SK-N-SH treated with all-trans-retinoic acid at 6 μM for 48 hours (cell line): ENCODE results near the gene DDN.

ENCODE experiments used
- ATAC-seq: fragments of 200-7000 bp; cut with Tn5 transposase; 3 replicates; pipeline ENCODE4 v1.9.1; 2020; ENCODE audit warnings: mild to moderate bottlenecking, moderate library complexity
- ARNTL ChIP-seq: fragments of 450-650 bp; formaldehyde crosslinking; IDR thresholded peaks from 2 replicates; pipeline ENCODE4 v1.5.0; 2020; ENCODE audit warnings: low read depth, mild to moderate bottlenecking, moderate library complexity, borderline replicate concordance
- BACH2 ChIP-seq: fragments of 250-450 bp; sonication (Bioruptor Pico); IDR thresholded peaks from 2 replicates; pipeline ENCODE4 v1.9.0; 2021; ENCODE audit warnings: mild to moderate bottlenecking, borderline replicate concordance
- CSDC2 ChIP-seq: fragments of 250-450 bp; sonication (Bioruptor Pico); IDR thresholded peaks from 2 replicates; pipeline ENCODE4 v1.5.0; 2020; ENCODE audit warnings: mild to moderate bottlenecking, moderate library complexity
- ESRRG ChIP-seq: fragments of 250-450 bp; sonication (Bioruptor Pico); IDR thresholded peaks from 2 replicates; pipeline ENCODE4 v1.6.1; 2021; ENCODE audit warnings: mild to moderate bottlenecking
- GLIS3 ChIP-seq: fragments of 250-450 bp; sonication (Bioruptor Pico); IDR thresholded peaks from 2 replicates; pipeline ENCODE4 v1.5.0; 2020; ENCODE audit warnings: mild to moderate bottlenecking, moderate library complexity
- ISL1 ChIP-seq: fragments of 250-450 bp; sonication (Bioruptor Pico); IDR thresholded peaks from 2 replicates; pipeline ENCODE4 v2.1.2; 2022; ENCODE audit warnings: mild to moderate bottlenecking, moderate library complexity
- OSR1 ChIP-seq: fragments of 250-450 bp; sonication (Bioruptor Pico); IDR thresholded peaks from 2 replicates; pipeline ENCODE4 v1.8.0; 2022; ENCODE audit warnings: moderate library complexity, mild to moderate bottlenecking, inconsistent platforms
- PPARA ChIP-seq: fragments of 250-450 bp; sonication (Bioruptor Pico); IDR thresholded peaks from 2 replicates; pipeline ENCODE4 v1.5.0; 2020; ENCODE audit warnings: mild to moderate bottlenecking, borderline replicate concordance
- TCF4 ChIP-seq: fragments of 250-450 bp; sonication (Bioruptor Pico); IDR thresholded peaks from 2 replicates; pipeline ENCODE4 v1.8.0; 2021; ENCODE audit warnings: mild to moderate bottlenecking, moderate library complexity, borderline replicate concordance
- TOX ChIP-seq: fragments of 250-450 bp; sonication (Bioruptor Pico); IDR thresholded peaks from 2 replicates; pipeline ENCODE4 v1.8.0; 2021; ENCODE audit warnings: mild to moderate bottlenecking, moderate library complexity, borderline replicate concordance
- ZC3H10 ChIP-seq: fragments of 250-450 bp; sonication (Bioruptor Pico); IDR thresholded peaks from 2 replicates; pipeline ENCODE4 v1.5.1; 2021; ENCODE audit warnings: mild to moderate bottlenecking, moderate library complexity
- ZFP3 ChIP-seq: fragments of 250-450 bp; sonication (Bioruptor Pico); IDR thresholded peaks from 2 replicates; pipeline ENCODE4 v1.5.0; 2020; ENCODE audit warnings: mild to moderate bottlenecking, moderate library complexity
- ZFP30 ChIP-seq: fragments of 450-650 bp; formaldehyde crosslinking; IDR thresholded peaks from 2 replicates; pipeline ENCODE4 v1.5.0; 2022; ENCODE audit warnings: mild to moderate bottlenecking, moderate library complexity
- ZNF565 ChIP-seq: fragments of 450-650 bp; formaldehyde crosslinking; conservative IDR thresholded peaks from 2 replicates; pipeline ENCODE4 v1.5.0; 2020; ENCODE audit warnings: low read depth, mild to moderate bottlenecking, moderate library complexity
- ZNF70 ChIP-seq: fragments of 450-650 bp; formaldehyde crosslinking; IDR thresholded peaks from 2 replicates; pipeline ENCODE4 v1.5.0; 2020; ENCODE audit warnings: mild to moderate bottlenecking, moderate library complexity
- ZNF8 ChIP-seq: fragments of 450-650 bp; formaldehyde crosslinking; IDR thresholded peaks from 2 replicates; pipeline ENCODE4 v1.5.0; 2020; ENCODE audit warnings: mild to moderate bottlenecking, moderate library complexity
- TF ChIP-seq, protein P1 (sequence below): fragments of 250-450 bp; sonication (Bioruptor Pico); IDR thresholded peaks from 2 replicates; pipeline ENCODE4 v1.5.0; 2020; ENCODE audit warnings: mild to moderate bottlenecking, moderate library complexity
- TF ChIP-seq, protein P2 (sequence below): fragments of 250-450 bp; sonication (Bioruptor Pico); IDR thresholded peaks from 2 replicates; pipeline ENCODE4 v1.8.0; 2020; ENCODE audit warnings: mild to moderate bottlenecking, moderate library complexity, borderline replicate concordance
- TF ChIP-seq, protein P3 (sequence below): fragments of 250-450 bp; sonication (Bioruptor Pico); IDR thresholded peaks from 2 replicates; pipeline ENCODE4 v1.8.0; 2021; ENCODE audit warnings: low read depth, mild to moderate bottlenecking, moderate library complexity, borderline replicate concordance
- TF ChIP-seq, protein P4 (sequence below): fragments of 250-450 bp; sonication (Bioruptor Pico); IDR thresholded peaks from 2 replicates; pipeline ENCODE4 v1.5.1; 2021; ENCODE audit warnings: mild to moderate bottlenecking, moderate library complexity
- TF ChIP-seq, protein P5 (sequence below): fragments of 250-450 bp; sonication (Bioruptor Pico); IDR thresholded peaks from 2 replicates; pipeline ENCODE4 v1.5.1; 2020; ENCODE audit warnings: low read depth, mild to moderate bottlenecking, moderate library complexity

DDN gene

DNA sequence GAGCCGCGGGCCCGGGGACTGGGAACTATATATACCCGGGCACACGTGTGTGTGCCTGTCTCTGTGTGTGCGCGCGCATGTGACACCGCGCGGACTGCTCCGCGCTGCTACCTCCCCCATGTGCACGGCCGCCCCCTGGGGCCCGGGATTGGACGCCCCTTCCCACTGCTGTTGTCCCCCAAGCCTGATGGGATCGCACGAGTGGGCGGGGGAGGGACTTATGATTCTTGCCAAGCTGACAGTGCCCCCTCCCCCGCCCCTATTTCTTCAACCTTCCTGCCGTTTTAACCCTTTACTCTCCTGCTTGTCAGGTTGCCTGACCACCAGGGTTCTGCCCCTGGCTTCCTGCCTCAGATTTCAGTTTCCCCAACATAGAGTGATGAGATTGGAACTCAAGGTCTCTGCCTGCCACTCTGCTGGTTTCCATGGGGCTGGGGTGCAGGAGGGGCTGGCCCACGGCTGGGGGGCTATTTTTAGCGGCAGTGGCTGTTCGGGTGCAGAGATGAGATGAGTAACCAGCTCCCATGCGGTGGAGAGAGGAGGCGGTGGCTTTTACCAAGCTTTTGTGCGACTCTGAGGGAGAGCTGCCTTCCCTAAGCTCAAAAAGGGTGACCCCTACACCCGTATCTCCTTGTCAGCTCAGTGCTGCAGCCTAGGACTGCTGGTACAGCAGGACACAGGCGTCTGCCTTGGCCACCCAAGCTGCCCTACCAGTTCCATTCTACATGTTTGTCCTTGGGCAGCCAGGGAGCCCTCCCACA, at the start of gene DDN:
DDN (minus strand) TSS at position 5 of the 761 bp plus-strand sequence. CDS start 88 bp downstream, outside the sequence.
- TF ChIP-seq TCF4 (no peak), ZFP3 (CRISPR knock-in tag) (no peak), ZNF565 (CRISPR knock-in tag) (no peak), BACH2 (CRISPR knock-in tag) (no peak), TOX (CRISPR knock-in tag) (no peak), ESRRG (no peak), CSDC2 (CRISPR knock-in tag) (no peak), OSR1 (no peak), ARNTL (CRISPR knock-in tag) (no peak)
- TF ChIP-seq, protein P1, sequence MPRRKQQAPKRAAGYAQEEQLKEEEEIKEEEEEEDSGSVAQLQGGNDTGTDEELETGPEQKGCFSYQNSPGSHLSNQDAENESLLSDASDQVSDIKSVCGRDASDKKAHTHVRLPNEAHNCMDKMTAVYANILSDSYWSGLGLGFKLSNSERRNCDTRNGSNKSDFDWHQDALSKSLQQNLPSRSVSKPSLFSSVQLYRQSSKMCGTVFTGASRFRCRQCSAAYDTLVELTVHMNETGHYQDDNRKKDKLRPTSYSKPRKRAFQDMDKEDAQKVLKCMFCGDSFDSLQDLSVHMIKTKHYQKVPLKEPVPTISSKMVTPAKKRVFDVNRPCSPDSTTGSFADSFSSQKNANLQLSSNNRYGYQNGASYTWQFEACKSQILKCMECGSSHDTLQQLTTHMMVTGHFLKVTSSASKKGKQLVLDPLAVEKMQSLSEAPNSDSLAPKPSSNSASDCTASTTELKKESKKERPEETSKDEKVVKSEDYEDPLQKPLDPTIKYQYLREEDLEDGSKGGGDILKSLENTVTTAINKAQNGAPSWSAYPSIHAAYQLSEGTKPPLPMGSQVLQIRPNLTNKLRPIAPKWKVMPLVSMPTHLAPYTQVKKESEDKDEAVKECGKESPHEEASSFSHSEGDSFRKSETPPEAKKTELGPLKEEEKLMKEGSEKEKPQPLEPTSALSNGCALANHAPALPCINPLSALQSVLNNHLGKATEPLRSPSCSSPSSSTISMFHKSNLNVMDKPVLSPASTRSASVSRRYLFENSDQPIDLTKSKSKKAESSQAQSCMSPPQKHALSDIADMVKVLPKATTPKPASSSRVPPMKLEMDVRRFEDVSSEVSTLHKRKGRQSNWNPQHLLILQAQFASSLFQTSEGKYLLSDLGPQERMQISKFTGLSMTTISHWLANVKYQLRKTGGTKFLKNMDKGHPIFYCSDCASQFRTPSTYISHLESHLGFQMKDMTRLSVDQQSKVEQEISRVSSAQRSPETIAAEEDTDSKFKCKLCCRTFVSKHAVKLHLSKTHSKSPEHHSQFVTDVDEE (CRISPR knock-in tag), result no peak
- TF ChIP-seq, protein P2, sequence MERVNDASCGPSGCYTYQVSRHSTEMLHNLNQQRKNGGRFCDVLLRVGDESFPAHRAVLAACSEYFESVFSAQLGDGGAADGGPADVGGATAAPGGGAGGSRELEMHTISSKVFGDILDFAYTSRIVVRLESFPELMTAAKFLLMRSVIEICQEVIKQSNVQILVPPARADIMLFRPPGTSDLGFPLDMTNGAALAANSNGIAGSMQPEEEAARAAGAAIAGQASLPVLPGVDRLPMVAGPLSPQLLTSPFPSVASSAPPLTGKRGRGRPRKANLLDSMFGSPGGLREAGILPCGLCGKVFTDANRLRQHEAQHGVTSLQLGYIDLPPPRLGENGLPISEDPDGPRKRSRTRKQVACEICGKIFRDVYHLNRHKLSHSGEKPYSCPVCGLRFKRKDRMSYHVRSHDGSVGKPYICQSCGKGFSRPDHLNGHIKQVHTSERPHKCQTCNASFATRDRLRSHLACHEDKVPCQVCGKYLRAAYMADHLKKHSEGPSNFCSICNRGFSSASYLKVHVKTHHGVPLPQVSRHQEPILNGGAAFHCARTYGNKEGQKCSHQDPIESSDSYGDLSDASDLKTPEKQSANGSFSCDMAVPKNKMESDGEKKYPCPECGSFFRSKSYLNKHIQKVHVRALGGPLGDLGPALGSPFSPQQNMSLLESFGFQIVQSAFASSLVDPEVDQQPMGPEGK (CRISPR knock-in tag), result no peak
- ATAC-seq, result peak; percentile 60

DNA sequence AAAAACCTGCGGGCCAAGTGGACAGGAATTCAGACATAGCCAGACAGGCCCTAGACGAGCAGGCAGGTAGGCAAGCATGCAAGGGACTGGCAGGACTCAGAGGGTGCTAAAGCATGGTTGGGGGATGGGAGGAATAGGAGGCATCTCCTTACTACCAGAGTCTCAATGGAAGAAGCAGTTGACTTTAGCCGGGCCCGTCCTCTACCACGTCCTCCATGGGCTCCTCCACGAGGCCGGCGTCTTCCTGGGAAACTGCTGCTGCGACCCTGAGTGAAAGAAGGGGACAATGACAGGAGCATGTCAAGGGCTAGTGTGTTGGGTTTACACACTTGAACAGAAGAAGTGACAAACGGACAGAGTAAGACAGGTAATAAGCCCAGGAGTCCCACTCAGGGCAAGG, 49.8 kb upstream of the DDN start:
- no peak for ATAC-seq
- no peak for TF ChIP-seq ZC3H10 (CRISPR knock-in tag)
- no peak for TF ChIP-seq ZNF8 (CRISPR knock-in tag)
- no peak for TF ChIP-seq ARNTL (CRISPR knock-in tag)
- no peak for TF ChIP-seq TCF4
- no peak for TF ChIP-seq ZNF565 (CRISPR knock-in tag)
- no peak for TF ChIP-seq ESRRG
- TF ChIP-seq ZFP3 (CRISPR knock-in tag), result no peak
- TF ChIP-seq, protein P3, sequence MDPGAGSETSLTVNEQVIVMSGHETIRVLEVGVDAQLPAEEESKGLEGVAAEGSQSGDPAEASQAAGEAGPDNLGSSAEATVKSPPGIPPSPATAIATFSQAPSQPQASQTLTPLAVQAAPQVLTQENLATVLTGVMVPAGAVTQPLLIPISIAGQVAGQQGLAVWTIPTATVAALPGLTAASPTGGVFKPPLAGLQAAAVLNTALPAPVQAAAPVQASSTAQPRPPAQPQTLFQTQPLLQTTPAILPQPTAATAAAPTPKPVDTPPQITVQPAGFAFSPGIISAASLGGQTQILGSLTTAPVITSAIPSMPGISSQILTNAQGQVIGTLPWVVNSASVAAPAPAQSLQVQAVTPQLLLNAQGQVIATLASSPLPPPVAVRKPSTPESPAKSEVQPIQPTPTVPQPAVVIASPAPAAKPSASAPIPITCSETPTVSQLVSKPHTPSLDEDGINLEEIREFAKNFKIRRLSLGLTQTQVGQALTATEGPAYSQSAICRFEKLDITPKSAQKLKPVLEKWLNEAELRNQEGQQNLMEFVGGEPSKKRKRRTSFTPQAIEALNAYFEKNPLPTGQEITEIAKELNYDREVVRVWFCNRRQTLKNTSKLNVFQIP, result no peak
- TF ChIP-seq ISL1 (CRISPR knock-in tag), result no peak
- TF ChIP-seq ZFP30, result no peak
- no peak for TF ChIP-seq GLIS3
- no peak for TF ChIP-seq OSR1
- TF ChIP-seq ZNF70 (CRISPR knock-in tag), result no peak
- TF ChIP-seq BACH2 (CRISPR knock-in tag), result no peak
- TF ChIP-seq CSDC2 (CRISPR knock-in tag), result no peak
- TF ChIP-seq, protein P4, sequence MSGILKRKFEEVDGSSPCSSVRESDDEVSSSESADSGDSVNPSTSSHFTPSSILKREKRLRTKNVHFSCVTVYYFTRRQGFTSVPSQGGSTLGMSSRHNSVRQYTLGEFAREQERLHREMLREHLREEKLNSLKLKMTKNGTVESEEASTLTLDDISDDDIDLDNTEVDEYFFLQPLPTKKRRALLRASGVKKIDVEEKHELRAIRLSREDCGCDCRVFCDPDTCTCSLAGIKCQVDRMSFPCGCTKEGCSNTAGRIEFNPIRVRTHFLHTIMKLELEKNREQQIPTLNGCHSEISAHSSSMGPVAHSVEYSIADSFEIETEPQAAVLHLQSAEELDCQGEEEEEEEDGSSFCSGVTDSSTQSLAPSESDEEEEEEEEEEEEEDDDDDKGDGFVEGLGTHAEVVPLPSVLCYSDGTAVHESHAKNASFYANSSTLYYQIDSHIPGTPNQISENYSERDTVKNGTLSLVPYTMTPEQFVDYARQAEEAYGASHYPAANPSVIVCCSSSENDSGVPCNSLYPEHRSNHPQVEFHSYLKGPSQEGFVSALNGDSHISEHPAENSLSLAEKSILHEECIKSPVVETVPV (CRISPR knock-in tag), result no peak
- TF ChIP-seq, protein P5, sequence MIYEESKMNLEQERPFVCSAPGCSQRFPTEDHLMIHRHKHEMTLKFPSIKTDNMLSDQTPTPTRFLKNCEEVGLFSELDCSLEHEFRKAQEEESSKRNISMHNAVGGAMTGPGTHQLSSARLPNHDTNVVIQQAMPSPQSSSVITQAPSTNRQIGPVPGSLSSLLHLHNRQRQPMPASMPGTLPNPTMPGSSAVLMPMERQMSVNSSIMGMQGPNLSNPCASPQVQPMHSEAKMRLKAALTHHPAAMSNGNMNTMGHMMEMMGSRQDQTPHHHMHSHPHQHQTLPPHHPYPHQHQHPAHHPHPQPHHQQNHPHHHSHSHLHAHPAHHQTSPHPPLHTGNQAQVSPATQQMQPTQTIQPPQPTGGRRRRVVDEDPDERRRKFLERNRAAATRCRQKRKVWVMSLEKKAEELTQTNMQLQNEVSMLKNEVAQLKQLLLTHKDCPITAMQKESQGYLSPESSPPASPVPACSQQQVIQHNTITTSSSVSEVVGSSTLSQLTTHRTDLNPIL, result no peak
- TF ChIP-seq, protein P1 (CRISPR knock-in tag), result no peak
- no peak for TF ChIP-seq PPARA (CRISPR knock-in tag)
- no peak for TF ChIP-seq TOX (CRISPR knock-in tag)
